Activated T-cell treated with anti-CD3 and anti-CD28 coated beads, Interleukin-2, amount 50 U/mL, for 72 hours (primary cell): ENCODE measurements around the gene RASA3. TPM values are rescaled to one million over a fixed set of nuclear protein-coding genes. Genes with fewer than 3 reads are reported as not detected.
A peak's percentile ranks its signal among the peaks of the same experiment; 100 is the strongest.
"Not testable (repeated sequence)": the region's sequence is repeated elsewhere in the genome, so short reads cannot be mapped to it uniquely, and the experiment has no call there.

Source experiments
- ATAC-seq, 2 donors: fragments of 150-1000 bp; cut with Tn5 transposase; replicated peaks in 1 of 2; 2 replicates each; pipeline ENCODE4 v1.10.0; 2021; ENCODE audit warnings: moderate library complexity in 2 of 2, mild to moderate bottlenecking in 1 of 2
- DNase-seq, 2 donors: peaks; one replicate each; pipeline ENCODE4 v3.0.0; 2021 to 2022; ENCODE audit warnings: mixed read lengths in 1 of 2
- H3K27ac Mint-ChIP-seq: one replicate; pipeline ENCODE4 v1.8.0; 2022; ENCODE audit warnings: mild to moderate bottlenecking, moderate library complexity, mixed read lengths
- H3K27me3 Mint-ChIP-seq: one replicate; pipeline ENCODE4 v1.8.0; 2022; ENCODE audit warnings: low read depth, mixed read lengths
- H3K36me3 Mint-ChIP-seq, 2 donors: one replicate each; pipeline ENCODE4 v1.8.0; 2022; ENCODE audit warnings: mixed read lengths in 2 of 2, mild to moderate bottlenecking in 1 of 2; ENCODE audit not compliant: insufficient read depth in 2 of 2
- H3K4me1 Mint-ChIP-seq: one replicate; pipeline ENCODE4 v1.8.0; 2022; ENCODE audit warnings: low read depth, mixed read lengths
- H3K4me3 Mint-ChIP-seq, 2 donors: one replicate each; pipeline ENCODE4 v1.8.0; 2022; ENCODE audit warnings: mild to moderate bottlenecking in 2 of 2, mixed read lengths in 2 of 2, moderate library complexity in 2 of 2
- H3K9me3 Mint-ChIP-seq, 2 donors: one replicate each; pipeline ENCODE4 v1.8.0; 2022; ENCODE audit warnings: mixed read lengths in 2 of 2
- total RNA-seq, 2 donors: library from RNA; stranded (reverse); gene quantifications; one replicate each; pipeline ENCODE4 v1.2.3, GENCODE V29; 2022

RASA3 gene
- total RNA-seq, 2 donors from 2014 or later: 39.2 to 48.9 TPM

GRCh38 chr13:114152831-114153371, 20.5 kb upstream of the RASA3 start:
- no peak for ATAC-seq
- Mint-ChIP-seq H3K27ac (no peak overlapping the region), H3K4me1 (peaks cover 77% of the 10 kb centered on the region), H3K4me3 (no peak overlapping the region), H3K9me3 (peaks cover 5% of the 10 kb centered on the region in 2 donors), H3K27me3 (no peaks in the 10 kb centered on the region), H3K36me3 (peaks cover 0 to 4% of the 10 kb centered on the region in 2 donors)
- no peak for DNase-seq

- Mint-ChIP-seq H3K36me3 (peaks cover 0 to 4% of the 10 kb centered on the region in 2 donors), H3K27me3 (no peaks in the 10 kb centered on the region), H3K9me3 (peaks cover 5% of the 10 kb centered on the region in 2 donors), H3K27ac (no peak overlapping the region), H3K4me3 (no peak overlapping the region), H3K4me1 (peaks cover 76% of the 10 kb centered on the region)
- ATAC-seq: no peak
- DNase-seq: no peak
Observed at GRCh38 chr13:114152285-114152645, 19.8 kb upstream of the RASA3 start.

GRCh38 chr13:114151565-114152284, 19.3 kb upstream of the RASA3 start:
- H3K4me1 Mint-ChIP-seq: peaks cover 70% of the 10 kb centered on the region
- H3K4me3 Mint-ChIP-seq: peak overlapping the region; percentile 2 to 75
- H3K27me3 Mint-ChIP-seq: no peaks in the 10 kb centered on the region
- peaks cover 5% of the 10 kb centered on the region in 2 donors for H3K9me3 Mint-ChIP-seq
- peak in 1 of 2 donors; percentile 74 for DNase-seq
- peaks cover 0 to 4% of the 10 kb centered on the region in 2 donors for H3K36me3 Mint-ChIP-seq
- ATAC-seq: peak in 1 of 2 donors; percentile 56
- peak overlapping the region; percentile 41 for H3K27ac Mint-ChIP-seq

GRCh38 chr13:114151031-114151430, 18.6 kb upstream of the RASA3 start:
- peak overlapping the region; percentile 41 for H3K27ac Mint-ChIP-seq
- no peak for DNase-seq
- H3K9me3 Mint-ChIP-seq: peaks cover 5% of the 10 kb centered on the region in 2 donors
- H3K4me1 Mint-ChIP-seq: peaks cover 65% of the 10 kb centered on the region
- no peaks in the 10 kb centered on the region for H3K27me3 Mint-ChIP-seq
- H3K36me3 Mint-ChIP-seq: peaks cover 0 to 4% of the 10 kb centered on the region in 2 donors
- no peak for ATAC-seq
- H3K4me3 Mint-ChIP-seq: peak overlapping the region; percentile 2 to 75

- H3K4me3 Mint-ChIP-seq: peak overlapping the region; percentile 66 to 88
- DNase-seq (no peak), ATAC-seq (no peak)
Observed at GRCh38 chr13:114149774-114150740, 17.6 kb upstream of the RASA3 start.

GRCh38 chr13:114148886-114149285, 16.5 kb upstream of the RASA3 start:
- not testable (repeated sequence) for ATAC-seq, H3K27me3 Mint-ChIP-seq, H3K36me3 Mint-ChIP-seq, DNase-seq, H3K9me3 Mint-ChIP-seq
- peaks cover 57% of the 10 kb centered on the region for H3K4me1 Mint-ChIP-seq
- peak overlapping the region; percentile 66 to 88 for H3K4me3 Mint-ChIP-seq
- H3K27ac Mint-ChIP-seq: peak overlapping the region; percentile 96

More at GRCh38 chr13:114149774-114150740, 17.6 kb upstream of the RASA3 start:
- H3K27ac Mint-ChIP-seq: peak overlapping the region; percentile 86
- H3K4me1 Mint-ChIP-seq: peaks cover 65% of the 10 kb centered on the region
- no peaks in the 10 kb centered on the region for H3K27me3 Mint-ChIP-seq
- H3K36me3 Mint-ChIP-seq: peaks cover 0 to 4% of the 10 kb centered on the region in 2 donors
- H3K9me3 Mint-ChIP-seq: peaks cover 5% of the 10 kb centered on the region in 2 donors

- Mint-ChIP-seq H3K9me3 (peaks cover 2% of the 10 kb centered on the region in 2 donors), H3K4me1 (peaks cover 53% of the 10 kb centered on the region), H3K4me3 (peak overlapping the region; percentile 66 to 88), H3K27me3 (no peaks in the 10 kb centered on the region), H3K36me3 (peaks cover 0 to under 1% of the 10 kb centered on the region in 2 donors), H3K27ac (peak overlapping the region; percentile 96)
- DNase-seq (peak; percentile 86 to 89), ATAC-seq (peak; percentile 86 to 92)
Observed at GRCh38 chr13:114148521-114148855, 16.1 kb upstream of the RASA3 start.

GRCh38 chr13:114147803-114148520, 15.5 kb upstream of the RASA3 start:
- Mint-ChIP-seq H3K36me3 (no peaks in the 10 kb centered on the region), H3K4me1 (peaks cover 49% of the 10 kb centered on the region), H3K4me3 (peak overlapping the region; percentile 66 to 88), H3K27ac (peak overlapping the region; percentile 96), H3K27me3 (no peaks in the 10 kb centered on the region), H3K9me3 (no peaks in the 10 kb centered on the region)
- peak; percentile 40 to 46 for ATAC-seq
- DNase-seq: no peak

- peak overlapping the region; percentile 2 for H3K27ac Mint-ChIP-seq
- ATAC-seq: no peak
- H3K4me1 Mint-ChIP-seq: peaks cover 40% of the 10 kb centered on the region
- DNase-seq: no peak
- H3K9me3 Mint-ChIP-seq: no peaks in the 10 kb centered on the region
- no peaks in the 10 kb centered on the region for H3K27me3 Mint-ChIP-seq
- no peaks in the 10 kb centered on the region for H3K36me3 Mint-ChIP-seq
- H3K4me3 Mint-ChIP-seq: peak overlapping the region; percentile 4 to 48
Observed at GRCh38 chr13:114146629-114147028, 14.2 kb upstream of the RASA3 start.

- ATAC-seq (no peak), DNase-seq (no peak)
- H3K27me3 Mint-ChIP-seq: no peaks in the 10 kb centered on the region
- H3K27ac Mint-ChIP-seq: peak overlapping the region; percentile 40
- peaks cover 35% of the 10 kb centered on the region for H3K4me1 Mint-ChIP-seq
- H3K9me3 Mint-ChIP-seq: no peaks in the 10 kb centered on the region
- H3K4me3 Mint-ChIP-seq: peak overlapping the region in 1 of 2 donors; percentile 7
- H3K36me3 Mint-ChIP-seq: no peaks in the 10 kb centered on the region
Observed at GRCh38 chr13:114146173-114146572, 13.8 kb upstream of the RASA3 start.

GRCh38 chr13:114145722-114146121, 13.3 kb upstream of the RASA3 start:
- no peaks in the 10 kb centered on the region for H3K27me3 Mint-ChIP-seq
- ATAC-seq (no peak), DNase-seq (no peak)
- no peaks in the 10 kb centered on the region for H3K9me3 Mint-ChIP-seq
- H3K27ac Mint-ChIP-seq: no peak overlapping the region
- H3K4me1 Mint-ChIP-seq: peaks cover 31% of the 10 kb centered on the region
- H3K36me3 Mint-ChIP-seq: no peaks in the 10 kb centered on the region
- H3K4me3 Mint-ChIP-seq: no peak overlapping the region

- Mint-ChIP-seq H3K27me3 (no peaks in the 10 kb centered on the region), H3K4me1 (peaks cover 26% of the 10 kb centered on the region), H3K36me3 (no peaks in the 10 kb centered on the region), H3K4me3 (no peak overlapping the region), H3K9me3 (no peaks in the 10 kb centered on the region), H3K27ac (no peak overlapping the region)
- DNase-seq: no peak
- ATAC-seq: no peak
Observed at GRCh38 chr13:114145256-114145655, 12.8 kb upstream of the RASA3 start.
